ENCODE data around the gene FTCDNL1. TPM values are rescaled to one million over a fixed set of nuclear protein-coding genes. Genes with fewer than 3 reads are reported as not detected.

The FTCDNL1 gene
- total RNA-seq, 4 donors from 2014 or later = 6.2 to 20.9 (median 13.4) TPM

GRCh38 chr2:199772035-199772976, 78.7 kb downstream of the FTCDNL1 start:
- Histone ChIP-seq H3K27ac (no peak overlapping the region), H3K9me3 (no peaks in the 10 kb centered on the region), H3K36me3 (no peaks in the 10 kb centered on the region), H3K4me3 (replicated peaks in 1 of 3) (no peak overlapping the region), H3K4me1 (no peaks in the 10 kb centered on the region), H3K27me3 (no peaks in the 10 kb centered on the region)
- no peak for TF ChIP-seq POLR2A (IDR thresholded peaks at IDR 0.05)
- TF ChIP-seq CTCF (IDR thresholded peaks at IDR 0.05) = no peak
- 83 to 85% methylated on average over 12 of the region's 12 CpGs for WGBS, 2 donors
- no peak for DNase-seq
- intact Hi-C loops (cut with DNase I) = no loop called here

GRCh38 chr2:199770716-199771115, 80.3 kb downstream of the FTCDNL1 start:
- Histone ChIP-seq H3K27me3 (no peaks in the 10 kb centered on the region), H3K4me3 (replicated peaks in 1 of 3) (no peak overlapping the region), H3K27ac (no peak overlapping the region), H3K9me3 (no peaks in the 10 kb centered on the region), H3K4me1 (no peaks in the 10 kb centered on the region), H3K36me3 (no peaks in the 10 kb centered on the region)
- intact Hi-C loops (cut with DNase I) = no loop called here
- TF ChIP-seq POLR2A (IDR thresholded peaks at IDR 0.05) = no peak
- TF ChIP-seq CTCF (IDR thresholded peaks at IDR 0.05) = no peak
- DNase-seq = no peak
- 93 to 98% methylated on average over 2 of the region's 2 CpGs for WGBS, 2 donors

GRCh38 chr2:199765646-199766045, 85.3 kb downstream of the FTCDNL1 start:
- WGBS, 2 donors = 76 to 89% methylated on average over 5 of the region's 5 CpGs
- DNase-seq = no peak
- H3K27ac ChIP-seq = no peak overlapping the region
- H3K27me3 ChIP-seq = no peaks in the 10 kb centered on the region
- intact Hi-C loops (cut with DNase I) = no loop called here
- no peaks in the 10 kb centered on the region for H3K9me3 ChIP-seq
- TF ChIP-seq CTCF (IDR thresholded peaks at IDR 0.05) = no peak
- TF ChIP-seq POLR2A (IDR thresholded peaks at IDR 0.05) = no peak
- H3K36me3 ChIP-seq = no peaks in the 10 kb centered on the region
- H3K4me1 ChIP-seq = no peaks in the 10 kb centered on the region
- H3K4me3 ChIP-seq (replicated peaks in 1 of 3) = no peak overlapping the region

GRCh38 chr2:199764273-199764800, 86.7 kb downstream of the FTCDNL1 start:
- intact Hi-C loops (cut with DNase I) = no loop called here
- no peak for DNase-seq
- 87 to 97% methylated on average over 7 of the region's 7 CpGs for WGBS, 2 donors
- Histone ChIP-seq H3K4me3 (replicated peaks in 1 of 3) (no peak overlapping the region), H3K4me1 (no peaks in the 10 kb centered on the region), H3K36me3 (no peaks in the 10 kb centered on the region), H3K27ac (no peak overlapping the region), H3K9me3 (no peaks in the 10 kb centered on the region), H3K27me3 (no peaks in the 10 kb centered on the region)
- TF ChIP-seq POLR2A (IDR thresholded peaks at IDR 0.05) (no peak), CTCF (IDR thresholded peaks at IDR 0.05) (no peak)

GRCh38 chr2:199762963-199763362, 88.0 kb downstream of the FTCDNL1 start:
- no peaks in the 10 kb centered on the region for H3K27me3 ChIP-seq
- no peak for DNase-seq
- H3K36me3 ChIP-seq = no peaks in the 10 kb centered on the region
- H3K9me3 ChIP-seq = no peaks in the 10 kb centered on the region
- H3K27ac ChIP-seq = no peak overlapping the region
- WGBS, 2 donors = 82 to 95% methylated on average over 4 of the region's 4 CpGs
- intact Hi-C loops (cut with DNase I) = no loop called here
- no peak overlapping the region for H3K4me3 ChIP-seq (replicated peaks in 1 of 3)
- H3K4me1 ChIP-seq = no peaks in the 10 kb centered on the region
- no peak for TF ChIP-seq POLR2A (IDR thresholded peaks at IDR 0.05)
- TF ChIP-seq CTCF (IDR thresholded peaks at IDR 0.05) = no peak

All from thyroid gland (tissue), 4 donors.